PC-9 (cell line): ENCODE results near the gene ETNK2. TPM values are rescaled to one million over a fixed set of nuclear protein-coding genes. Genes with fewer than 3 reads are reported as not detected.

ENCODE experiments used
- BruUV-seq: library from RNA; stranded (reverse); fragments of 400-500 nt; replicated peaks from 2 replicates; lab custom pipeline; 2021; lab: Mats Ljungman, UMichigan
- CTCF ChIA-PET: fragments of 300-600 bp; sonication (Branson Sonifier 250); formaldehyde crosslinking; loops from one replicate; lab custom pipeline; 2022; ENCODE audit warnings: antibody characterized with exemption; lab: Charles Lee
- POLR2A ChIA-PET: fragments of 300-600 bp; sonication (Branson Sonifier 250); formaldehyde crosslinking; loops from one replicate; lab custom pipeline; 2022; ENCODE audit warnings: antibody characterized with exemption; ENCODE audit not compliant: unreplicated experiment; lab: Charles Lee
- DNase-seq, 2 experiments: peaks; one replicate each; pipeline versions ENCODE4 v3.0.0 to v3.0.0-alpha.2; 2015 to 2022; ENCODE audit warnings: mixed read lengths in 1 of 2
- H2AFZ ChIP-seq: fragments of 200-600 bp; sonication (generic); 2 replicates; pipeline ENCODE4 v1.8.1; 2017; ENCODE audit warnings: antibody characterized with exemption
- H3F3A ChIP-seq: fragments of 200-600 bp; sonication (generic); 2 replicates; pipeline ENCODE4 v1.8.1; 2017; ENCODE audit warnings: antibody characterized with exemption, mild to moderate bottlenecking, low read depth; ENCODE audit not compliant: insufficient read depth
- H3K27ac ChIP-seq: fragments of 200-600 bp; sonication (generic); 2 replicates; pipeline ENCODE4 v1.6.1; 2016; ENCODE audit warnings: mixed run types
- H3K27me3 ChIP-seq: fragments of 200-600 bp; sonication (generic); 2 replicates; pipeline ENCODE4 v1.6.1; 2016; ENCODE audit warnings: low read depth, mixed run types; ENCODE audit not compliant: insufficient read depth
- H3K36me3 ChIP-seq: fragments of 200-600 bp; sonication (generic); 2 replicates; pipeline ENCODE4 v1.6.1; 2016; ENCODE audit warnings: low read depth, mixed run types
- H3K4me1 ChIP-seq: fragments of 200-600 bp; sonication (generic); replicated peaks from 2 replicates; pipeline ENCODE4 v1.6.1; 2016; ENCODE audit warnings: mixed run types; ENCODE audit not compliant: insufficient read depth
- H3K4me2 ChIP-seq: fragments of 200-600 bp; sonication (generic); 2 replicates; pipeline ENCODE4 v1.6.1; 2017; ENCODE audit warnings: mixed run types
- H3K4me3 ChIP-seq: fragments of 200-600 bp; sonication (generic); 2 replicates; pipeline ENCODE4 v1.6.1; 2016; ENCODE audit warnings: mixed run types
- H3K79me2 ChIP-seq: fragments of 200-600 bp; sonication (generic); 2 replicates; pipeline ENCODE4 v1.6.1; 2017; ENCODE audit warnings: low read depth, mixed run types
- H3K9me2 ChIP-seq: fragments of 200-600 bp; sonication (generic); 2 replicates; pipeline ENCODE4 v1.8.1; 2017; ENCODE audit warnings: mild to moderate bottlenecking; ENCODE audit not compliant: insufficient read depth
- H3K9me3 ChIP-seq: fragments of 200-600 bp; sonication (generic); 2 replicates; pipeline ENCODE4 v1.8.1; 2016; ENCODE audit warnings: low read depth; ENCODE audit not compliant: insufficient read depth
- H4K20me1 ChIP-seq: fragments of 200-600 bp; sonication (generic); 2 replicates; pipeline ENCODE4 v1.8.1; 2017; ENCODE audit not compliant: insufficient read depth
- EZH2 ChIP-seq: fragments of 200-600 bp; sonication (generic); IDR thresholded peaks from 2 replicates; pipeline ENCODE4 v1.8.0; 2017; ENCODE audit warnings: antibody characterized with exemption, low read depth
- intact Hi-C: fragments of 100-400 bp; cut with micrococcal nuclease; formaldehyde crosslinking; loops from one replicate; pipeline ENCODE4 v1.10.0; 2022; ENCODE audit not compliant: unreplicated experiment
- total RNA-seq: library from RNA; stranded (reverse); gene quantifications from 2 replicates; pipeline ENCODE4 v1.2.3, GENCODE V29; 2021
- TF ChIP-seq, protein P1 (sequence below): fragments of 200-600 bp; sonication (generic); conservative IDR thresholded peaks from 2 replicates; pipeline ENCODE4 v1.6.1; 2017; ENCODE audit warnings: mixed run types, antibody characterized with exemption, mild to moderate bottlenecking, moderate library complexity

ETNK2 gene
- total RNA-seq, 1 experiment from 2014 or later: 16.3 TPM

DNA sequence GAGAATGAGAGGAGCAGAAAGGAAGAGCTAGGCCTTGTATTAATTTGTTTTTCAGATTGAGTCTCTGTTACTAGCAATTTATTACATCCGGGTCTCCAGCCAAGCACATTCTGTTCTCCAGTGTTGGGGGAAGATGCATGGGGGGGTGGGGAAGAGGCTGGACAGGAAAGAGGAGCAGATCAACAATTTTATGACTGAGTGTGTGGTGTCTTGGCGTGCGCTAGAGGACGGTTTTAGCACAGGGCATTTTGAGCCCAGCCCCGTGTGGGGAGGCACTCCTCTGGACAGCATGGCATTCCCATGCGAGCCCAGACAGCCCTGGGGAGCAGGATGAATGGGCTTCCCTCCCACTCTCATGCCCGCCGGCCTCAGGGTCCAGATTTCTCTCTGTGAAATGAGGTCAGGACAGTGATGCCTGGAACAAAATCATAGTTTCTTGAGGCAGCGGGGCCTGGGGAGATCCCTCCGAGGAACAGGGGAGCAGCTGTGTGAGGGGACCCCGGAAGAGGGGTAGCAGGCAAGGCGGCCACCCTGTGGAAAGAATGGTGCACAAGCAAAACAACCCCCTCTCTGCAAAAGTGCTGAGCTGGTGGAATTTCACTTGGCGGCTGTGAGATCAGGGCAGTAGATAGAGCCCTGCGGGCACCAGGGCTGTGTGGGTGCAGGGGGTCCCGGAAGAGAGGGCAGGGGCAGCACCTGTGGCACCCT, 62.6 kb downstream of the ETNK2 start:
- intact Hi-C loops: no loop called here
- Histone ChIP-seq H3K9me2 (no peaks in the 10 kb centered on the region), H3K27me3 (no peaks in the 10 kb centered on the region), H3K79me2 (peaks cover 100% of the 10 kb centered on the region), H3K4me1 (peaks cover 13% of the 10 kb centered on the region), H4K20me1 (peaks cover 43% of the 10 kb centered on the region), H3K4me3 (no peak overlapping the region), H3K4me2 (no peak overlapping the region), H3K27ac (no peak overlapping the region), H3F3A (peaks cover 28% of the 10 kb centered on the region; the same call in 1 of the 2 replicates), H2AFZ (no peak overlapping the region), H3K9me3 (no peaks in the 10 kb centered on the region), H3K36me3 (peaks cover 5% of the 10 kb centered on the region; the same call in 1 of the 2 replicates)
- ChIA-PET POLR2A (no interaction called here), CTCF (interaction anchor here (0.5 kb wide), 1 partner anchor 9 kb away, joined by 3 read pairs; no protein-coding TSS in a partner anchor)
- no TSS peak for BruUV-seq
- DNase-seq: no peak
- no peak for TF ChIP-seq EZH2
- TF ChIP-seq, protein P1, sequence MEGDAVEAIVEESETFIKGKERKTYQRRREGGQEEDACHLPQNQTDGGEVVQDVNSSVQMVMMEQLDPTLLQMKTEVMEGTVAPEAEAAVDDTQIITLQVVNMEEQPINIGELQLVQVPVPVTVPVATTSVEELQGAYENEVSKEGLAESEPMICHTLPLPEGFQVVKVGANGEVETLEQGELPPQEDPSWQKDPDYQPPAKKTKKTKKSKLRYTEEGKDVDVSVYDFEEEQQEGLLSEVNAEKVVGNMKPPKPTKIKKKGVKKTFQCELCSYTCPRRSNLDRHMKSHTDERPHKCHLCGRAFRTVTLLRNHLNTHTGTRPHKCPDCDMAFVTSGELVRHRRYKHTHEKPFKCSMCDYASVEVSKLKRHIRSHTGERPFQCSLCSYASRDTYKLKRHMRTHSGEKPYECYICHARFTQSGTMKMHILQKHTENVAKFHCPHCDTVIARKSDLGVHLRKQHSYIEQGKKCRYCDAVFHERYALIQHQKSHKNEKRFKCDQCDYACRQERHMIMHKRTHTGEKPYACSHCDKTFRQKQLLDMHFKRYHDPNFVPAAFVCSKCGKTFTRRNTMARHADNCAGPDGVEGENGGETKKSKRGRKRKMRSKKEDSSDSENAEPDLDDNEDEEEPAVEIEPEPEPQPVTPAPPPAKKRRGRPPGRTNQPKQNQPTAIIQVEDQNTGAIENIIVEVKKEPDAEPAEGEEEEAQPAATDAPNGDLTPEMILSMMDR: no peak

- Histone ChIP-seq H3K4me2 (no peak overlapping the region), H3K4me1 (peaks cover 19% of the 10 kb centered on the region), H3F3A (peaks cover 28% of the 10 kb centered on the region; the same call in 1 of the 2 replicates), H3K36me3 (peaks cover 5% of the 10 kb centered on the region; the same call in 1 of the 2 replicates), H4K20me1 (peaks cover 45% of the 10 kb centered on the region), H3K4me3 (no peak overlapping the region), H3K27ac (no peak overlapping the region), H3K79me2 (peaks cover 100% of the 10 kb centered on the region), H2AFZ (no peak overlapping the region), H3K9me3 (no peaks in the 10 kb centered on the region), H3K27me3 (no peaks in the 10 kb centered on the region), H3K9me2 (no peaks in the 10 kb centered on the region)
- no TSS peak for BruUV-seq
- TF ChIP-seq, protein P1: no peak
- no peak for TF ChIP-seq EZH2
- no peak for DNase-seq
- ChIA-PET CTCF (no interaction called here), POLR2A (no interaction called here)
- intact Hi-C loops: no loop called here
Observed at GRCh38 chr1:204088596-204088995, 63.2 kb downstream of the ETNK2 start.

GRCh38 chr1:204087893-204088528, 63.8 kb downstream of the ETNK2 start:
- CTCF ChIA-PET: no interaction called here
- DNase-seq: no peak
- no peak overlapping the region for H3K4me2 ChIP-seq
- H3K79me2 ChIP-seq: peaks cover 100% of the 10 kb centered on the region
- POLR2A ChIA-PET: no interaction called here
- H2AFZ ChIP-seq: no peak overlapping the region
- H3K4me1 ChIP-seq: peaks cover 22% of the 10 kb centered on the region
- peaks cover 47% of the 10 kb centered on the region for H4K20me1 ChIP-seq
- TF ChIP-seq, protein P1: no peak
- no peak for TF ChIP-seq EZH2
- no TSS peak for BruUV-seq
- H3K36me3 ChIP-seq: peaks cover 5% of the 10 kb centered on the region; the same call in 1 of the 2 replicates
- no peak overlapping the region for H3K4me3 ChIP-seq
- no peaks in the 10 kb centered on the region for H3K9me2 ChIP-seq
- no peak overlapping the region for H3K27ac ChIP-seq
- H3K27me3 ChIP-seq: no peaks in the 10 kb centered on the region
- intact Hi-C loops: no loop called here
- no peaks in the 10 kb centered on the region for H3K9me3 ChIP-seq
- H3F3A ChIP-seq: peaks cover 29% of the 10 kb centered on the region; the same call in 1 of the 2 replicates
